Ascending aorta (tissue), 2 donors: ENCODE measurements around the gene OR5F1. TPM values are rescaled to one million over a fixed set of nuclear protein-coding genes. Genes with fewer than 3 reads are reported as not detected.

Source experiments
- DNase-seq, 2 donors: peaks; one replicate each; pipeline ENCODE4 v3.0.0-alpha.2; 2019; ENCODE audit warnings: low spot score in 2 of 2
- H3K27ac ChIP-seq, 2 donors: fragments of 200-600 bp; sonication (generic); one replicate each; pipeline ENCODE4 v1.5.1; 2016 to 2017; ENCODE audit warnings: mild to moderate bottlenecking in 1 of 2
- H3K27me3 ChIP-seq: fragments of 200-600 bp; sonication (generic); one replicate; pipeline ENCODE4 v1.5.1; 2017
- H3K36me3 ChIP-seq, 2 donors: fragments of 200-600 bp; sonication (generic); one replicate each; pipeline ENCODE4 v1.5.1; 2016
- H3K4me1 ChIP-seq, 2 donors: fragments of 200-600 bp; sonication (generic); one replicate each; pipeline ENCODE4 v1.5.1; 2016 to 2017; ENCODE audit warnings: mild to moderate bottlenecking in 1 of 2
- H3K4me3 ChIP-seq, 2 donors: fragments of 200-600 bp; sonication (generic); one replicate each; pipeline ENCODE4 v1.5.1; 2016 to 2017; ENCODE audit warnings: mild to moderate bottlenecking in 1 of 2
- H3K9me3 ChIP-seq, 2 donors: fragments of 200-600 bp; sonication (generic); one replicate each; pipeline ENCODE4 v1.5.1; 2016
- CTCF ChIP-seq, 3 experiments: fragments of 200-600 bp in 2 of 3; fragments of 450-650 bp in 1 of 3; sonication (generic) in 2 of 3; IDR thresholded peaks; one replicate each; pipeline ENCODE4 v1.5.1; 2016 to 2019; ENCODE audit warnings: antibody characterized with exemption in 3 of 3, mild to moderate bottlenecking in 1 of 3, moderate library complexity in 1 of 3
- intact Hi-C: fragments of 100-400 bp; cut with DNase I; formaldehyde crosslinking; loops from one replicate; pipeline ENCODE4 v1.15.1; 2023
- total RNA-seq: library from RNA; depleted of rRNA; stranded (reverse); fragments of >200 nt; gene quantifications from one replicate; pipeline ENCODE4 v1.1.0, GENCODE V29; 2016

The OR5F1 gene
- not detected for total RNA-seq

- H3K27ac ChIP-seq: no peak within 1 kb of the TSS
- intact Hi-C loops: no loop called here
- no peak within 1 kb of the TSS for H3K4me3 ChIP-seq
- H3K36me3 ChIP-seq: no peaks in the 10 kb centered on the region
- TF ChIP-seq CTCF (IDR thresholded peaks at IDR 0.05): no peak
- H3K27me3 ChIP-seq: no peaks in the 10 kb centered on the region
- no peak for DNase-seq
- H3K4me1 ChIP-seq: no peaks in the 10 kb centered on the region
- no peaks in the 10 kb centered on the region for H3K9me3 ChIP-seq
Observed at GRCh38 chr11:55994525-55994924, at the start of gene OR5F1. OR5F1 (minus strand) TSS chr11:55994625; CDS start chr11:55994625, 0 bp downstream.

- no peaks in the 10 kb centered on the region for H3K9me3 ChIP-seq
- intact Hi-C loops: no loop called here
- TF ChIP-seq CTCF (IDR thresholded peaks at IDR 0.05): no peak
- no peak within 1 kb of the TSS for H3K27ac ChIP-seq
- DNase-seq: no peak
- H3K36me3 ChIP-seq: no peaks in the 10 kb centered on the region
- no peaks in the 10 kb centered on the region for H3K4me1 ChIP-seq
- H3K4me3 ChIP-seq: no peak within 1 kb of the TSS
- no peaks in the 10 kb centered on the region for H3K27me3 ChIP-seq
Observed at GRCh38 chr11:56027354-56027753, 32.9 kb upstream of the OR5F1 start, which contains the start of gene OR5AS1. OR5AS1 (plus strand) TSS chr11:56027654; CDS start chr11:56030419, 2,765 bp downstream.

GRCh38 chr11:56013805-56014204 lies 19.4 kb upstream of the OR5F1 start:
- DNase-seq: no peak
- Histone ChIP-seq H3K4me3 (no peak overlapping the region), H3K4me1 (no peaks in the 10 kb centered on the region), H3K27me3 (no peaks in the 10 kb centered on the region), H3K36me3 (no peaks in the 10 kb centered on the region), H3K9me3 (no peaks in the 10 kb centered on the region), H3K27ac (no peak overlapping the region)
- intact Hi-C loops: no loop called here
- no peak for TF ChIP-seq CTCF (IDR thresholded peaks at IDR 0.05)

GRCh38 chr11:56010716-56011115 lies 16.3 kb upstream of the OR5F1 start:
- H3K27ac ChIP-seq: no peak overlapping the region
- no peak overlapping the region for H3K4me3 ChIP-seq
- no peak for DNase-seq
- H3K36me3 ChIP-seq: no peaks in the 10 kb centered on the region
- intact Hi-C loops: no loop called here
- no peaks in the 10 kb centered on the region for H3K27me3 ChIP-seq
- no peaks in the 10 kb centered on the region for H3K4me1 ChIP-seq
- TF ChIP-seq CTCF (IDR thresholded peaks at IDR 0.05): no peak
- no peaks in the 10 kb centered on the region for H3K9me3 ChIP-seq

- no peak overlapping the region for H3K27ac ChIP-seq
- no peaks in the 10 kb centered on the region for H3K36me3 ChIP-seq
- no peaks in the 10 kb centered on the region for H3K9me3 ChIP-seq
- intact Hi-C loops: no loop called here
- DNase-seq: no peak
- no peaks in the 10 kb centered on the region for H3K4me1 ChIP-seq
- no peaks in the 10 kb centered on the region for H3K27me3 ChIP-seq
- no peak overlapping the region for H3K4me3 ChIP-seq
- no peak for TF ChIP-seq CTCF (IDR thresholded peaks at IDR 0.05)
Observed at GRCh38 chr11:55970935-55971334, 23.5 kb downstream of the OR5F1 start.

- TF ChIP-seq CTCF (IDR thresholded peaks at IDR 0.05): no peak
- Histone ChIP-seq H3K36me3 (no peaks in the 10 kb centered on the region), H3K9me3 (no peaks in the 10 kb centered on the region), H3K27ac (no peak within 1 kb of the TSS), H3K4me1 (no peaks in the 10 kb centered on the region), H3K4me3 (no peak within 1 kb of the TSS), H3K27me3 (no peaks in the 10 kb centered on the region)
- DNase-seq: no peak
- intact Hi-C loops: no loop called here
Observed at GRCh38 chr11:55969845-55970244, 24.6 kb downstream of the OR5F1 start, which contains the start of gene OR10AG1. OR10AG1 (minus strand) TSS chr11:55969945; CDS start chr11:55969907, 38 bp downstream.
